Measurements from ENCODE around the gene CTRB1. TPM values are rescaled to one million over a fixed set of nuclear protein-coding genes. Genes with fewer than 3 reads are reported as not detected.

The CTRB1 gene
- total RNA-seq, 1 experiment from 2014 or later, result not detected

DNA sequence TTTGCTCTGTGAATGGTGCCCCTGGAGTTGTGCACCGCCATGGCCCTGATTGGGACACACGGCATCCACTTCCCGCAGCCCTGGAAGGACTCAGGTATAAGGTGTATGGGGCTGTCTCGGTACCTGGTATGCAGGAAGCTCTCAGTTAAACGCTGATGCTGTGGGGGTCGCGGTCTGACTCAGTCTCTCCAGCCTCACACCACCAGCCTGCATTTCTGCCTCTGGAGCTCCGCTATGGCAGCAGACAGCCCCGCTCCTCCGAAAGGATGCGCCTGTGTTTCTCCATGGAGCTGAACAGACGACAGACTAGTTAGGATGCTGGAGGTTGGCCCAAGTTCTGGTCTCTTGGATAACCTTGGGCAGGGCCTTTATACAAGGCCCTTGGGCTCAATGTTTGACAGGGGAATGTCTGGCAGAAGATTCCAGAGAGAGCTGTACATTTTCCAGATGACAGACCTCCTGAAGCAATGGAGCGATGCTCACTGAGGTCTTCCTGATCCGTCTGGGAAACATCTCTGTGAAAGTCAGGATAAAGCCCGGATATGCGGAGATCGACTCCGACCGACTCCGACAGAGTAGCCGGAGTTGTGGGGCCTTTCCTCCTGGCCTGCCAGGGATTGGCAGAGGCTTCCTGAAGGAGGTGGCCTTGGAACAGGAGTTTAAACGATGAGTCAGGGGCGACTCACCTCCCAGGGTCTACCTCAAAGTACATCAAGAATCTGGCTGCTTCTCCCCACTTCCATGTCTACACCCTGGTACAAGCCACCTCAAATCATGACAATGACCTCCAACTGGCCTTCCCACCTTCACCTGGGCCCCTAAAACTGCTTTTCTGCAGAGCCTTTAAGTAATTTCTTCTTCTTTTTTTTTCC, 54.5 kb downstream of the CTRB1 start:
- H3K36me3 ChIP-seq (ENCODE audit: insufficient read depth, low read length, poor library complexity, severe bottlenecking), result no peaks in the 10 kb centered on the region
- no peaks in the 10 kb centered on the region for H3K4me1 ChIP-seq (ENCODE audit: insufficient read depth, low read length, poor library complexity, severe bottlenecking)
- H3K27ac ChIP-seq (ENCODE audit: low read depth, low read length, poor library complexity, severe bottlenecking), result no peak overlapping the region
- CTCF ChIA-PET, result no interaction called here
- intact Hi-C loops (cut with micrococcal nuclease; ENCODE audit: unreplicated experiment), result no loop called here
- BruUV-seq (replicated peaks), result no TSS peak
- TF ChIP-seq CTCF (conservative IDR thresholded peaks at IDR 0.05; ENCODE audit: low read depth, low read length) (no peak), EZH2 (IDR thresholded peaks at IDR 0.05; ENCODE audit: borderline replicate concordance, low read depth, low read length, poor library complexity, severe bottlenecking) (no peak)
- no peaks in the 10 kb centered on the region for H3K9me3 ChIP-seq (ENCODE audit: low read depth, low read length, poor library complexity, severe bottlenecking)
- DNase-seq (ENCODE audit: low spot score), result no peak
- no peak overlapping the region for H3K4me3 ChIP-seq (ENCODE audit: low read depth, low read length, poor library complexity, severe bottlenecking)
- POLR2A ChIA-PET (ENCODE audit: low non-redundant PET), result no interaction called here
- no peaks in the 10 kb centered on the region for H3K27me3 ChIP-seq (replicated peaks; ENCODE audit: insufficient read depth, low read depth, low read length, poor library complexity)

Other genes with a start within 250 kb of the CTRB1 start
- 51.4 and 68.8 TPM in 2 replicates for gene WDR59, start 233.9 kb upstream of the CTRB1 start, total RNA-seq (2021)
- 55.1 and 59.9 TPM in 2 replicates for gene ZNRF1, start 220.0 kb upstream of the CTRB1 start, total RNA-seq (2021)
- 0.39 TPM in 1 of 2 replicates, not detected in the other for gene LDHD, start 102.2 kb upstream of the CTRB1 start, total RNA-seq (2021)
- 22.6 and 23.3 TPM in 2 replicates for gene ZFP1, start 70.5 kb upstream of the CTRB1 start, total RNA-seq (2021)
- gene CTRB2, start 11.8 kb upstream of the CTRB1 start, total RNA-seq (2021), result not detected in 2 replicates
- 42.2 and 47.3 TPM in 2 replicates for gene BCAR1, start 32.6 kb downstream of the CTRB1 start, total RNA-seq (2021)
- gene CFDP1, start 214.5 kb downstream of the CTRB1 start, total RNA-seq (2021), result 89.5 and 97.6 TPM in 2 replicates
- gene TMEM170A, start 245.7 kb downstream of the CTRB1 start, total RNA-seq (2021), result 25.9 and 30.4 TPM in 2 replicates